OCI-LY3 (cell line): ENCODE data around the gene TMEM245.

Experiments used
- EZH2phosphoT487 ChIP-seq: fragments of 200-600 bp; shearing (Covaris generic); IDR thresholded peaks from 2 replicates; pipeline ENCODE4 v1.6.1; 2018; ENCODE audit warnings: antibody characterized with exemption, mixed run types, low read depth
- TF ChIP-seq, protein P1 (sequence below): fragments of 200-600, 300-600 bp; sonication (generic); IDR thresholded peaks from 2 replicates; pipeline ENCODE4 v1.5.1; 2014; ENCODE audit warnings: antibody characterized with exemption, low read length, low read depth

DNA sequence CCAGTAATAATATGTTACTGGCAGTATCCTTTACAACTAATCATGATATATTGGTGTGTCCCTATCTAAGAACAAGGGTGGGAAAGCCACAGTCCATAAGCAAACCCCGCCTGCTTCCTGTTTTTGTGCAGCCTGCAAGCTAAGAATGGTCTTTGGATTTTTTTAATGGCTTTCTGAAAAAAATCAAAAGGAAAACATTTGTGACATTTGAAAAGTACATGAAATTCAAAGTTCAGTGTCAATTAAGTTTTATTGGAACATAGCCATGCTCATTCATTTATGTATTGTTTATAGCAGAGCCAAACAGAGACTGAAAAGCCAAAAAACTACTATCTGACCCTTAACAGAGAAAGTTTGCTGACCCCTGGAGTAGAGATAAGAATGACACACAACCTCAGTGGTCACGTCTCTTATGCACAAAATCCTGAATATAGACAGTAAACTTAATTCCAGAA lies 12.8 kb upstream of the TMEM245 start:
- TF ChIP-seq, protein P1, sequence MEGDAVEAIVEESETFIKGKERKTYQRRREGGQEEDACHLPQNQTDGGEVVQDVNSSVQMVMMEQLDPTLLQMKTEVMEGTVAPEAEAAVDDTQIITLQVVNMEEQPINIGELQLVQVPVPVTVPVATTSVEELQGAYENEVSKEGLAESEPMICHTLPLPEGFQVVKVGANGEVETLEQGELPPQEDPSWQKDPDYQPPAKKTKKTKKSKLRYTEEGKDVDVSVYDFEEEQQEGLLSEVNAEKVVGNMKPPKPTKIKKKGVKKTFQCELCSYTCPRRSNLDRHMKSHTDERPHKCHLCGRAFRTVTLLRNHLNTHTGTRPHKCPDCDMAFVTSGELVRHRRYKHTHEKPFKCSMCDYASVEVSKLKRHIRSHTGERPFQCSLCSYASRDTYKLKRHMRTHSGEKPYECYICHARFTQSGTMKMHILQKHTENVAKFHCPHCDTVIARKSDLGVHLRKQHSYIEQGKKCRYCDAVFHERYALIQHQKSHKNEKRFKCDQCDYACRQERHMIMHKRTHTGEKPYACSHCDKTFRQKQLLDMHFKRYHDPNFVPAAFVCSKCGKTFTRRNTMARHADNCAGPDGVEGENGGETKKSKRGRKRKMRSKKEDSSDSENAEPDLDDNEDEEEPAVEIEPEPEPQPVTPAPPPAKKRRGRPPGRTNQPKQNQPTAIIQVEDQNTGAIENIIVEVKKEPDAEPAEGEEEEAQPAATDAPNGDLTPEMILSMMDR = no peak
- no peak for TF ChIP-seq EZH2phosphoT487
